HG03135 (cell line): ENCODE measurements around the gene OR4B1.

Experiments
- ATAC-seq: cut with Tn5 transposase; IDR thresholded peaks from one replicate; pipeline ENCODE4 v1.9.1; 2021; ENCODE audit warnings: mild to moderate bottlenecking, moderate library complexity; ENCODE audit not compliant: unreplicated experiment

OR4B1 gene

DNA sequence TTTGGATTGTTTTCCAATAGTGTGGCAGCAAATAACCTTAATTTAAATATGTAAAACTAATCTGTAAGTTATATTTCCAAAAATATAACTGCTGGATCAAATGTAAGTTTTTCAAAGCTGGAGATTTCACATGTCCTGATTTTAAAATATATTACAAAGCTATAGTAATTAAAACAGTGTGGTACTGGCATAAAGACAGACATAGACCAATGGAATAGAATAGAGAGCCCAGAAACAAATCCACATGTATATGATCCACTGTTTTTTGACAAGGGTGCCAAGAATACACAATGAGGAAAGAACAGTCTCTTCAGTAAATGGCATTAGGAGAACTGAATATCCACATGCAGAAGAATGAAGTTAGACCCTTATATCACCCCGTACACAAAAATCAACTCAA lies 32.3 kb downstream of the OR4B1 start:
- ATAC-seq, result no peak

DNA sequence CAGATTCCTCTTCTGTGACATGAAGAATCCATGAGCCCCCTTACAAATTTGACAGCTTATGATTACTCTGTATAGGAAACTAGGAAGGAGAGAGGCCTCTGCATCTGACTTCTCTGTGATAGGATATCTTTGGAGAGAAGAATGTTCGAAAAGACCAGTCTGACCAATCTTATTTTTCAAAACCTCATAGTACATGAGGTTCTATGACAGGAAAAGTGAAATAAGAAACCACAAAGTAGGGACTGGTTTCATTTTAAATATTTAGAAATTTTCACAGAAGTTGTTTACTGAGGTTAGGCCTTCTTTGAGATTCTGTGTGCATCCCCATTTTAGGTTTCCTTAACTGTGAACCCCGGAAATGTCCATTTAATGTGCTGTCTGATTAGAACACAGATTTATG lies 45.0 kb downstream of the OR4B1 start:
- no peak for ATAC-seq

DNA sequence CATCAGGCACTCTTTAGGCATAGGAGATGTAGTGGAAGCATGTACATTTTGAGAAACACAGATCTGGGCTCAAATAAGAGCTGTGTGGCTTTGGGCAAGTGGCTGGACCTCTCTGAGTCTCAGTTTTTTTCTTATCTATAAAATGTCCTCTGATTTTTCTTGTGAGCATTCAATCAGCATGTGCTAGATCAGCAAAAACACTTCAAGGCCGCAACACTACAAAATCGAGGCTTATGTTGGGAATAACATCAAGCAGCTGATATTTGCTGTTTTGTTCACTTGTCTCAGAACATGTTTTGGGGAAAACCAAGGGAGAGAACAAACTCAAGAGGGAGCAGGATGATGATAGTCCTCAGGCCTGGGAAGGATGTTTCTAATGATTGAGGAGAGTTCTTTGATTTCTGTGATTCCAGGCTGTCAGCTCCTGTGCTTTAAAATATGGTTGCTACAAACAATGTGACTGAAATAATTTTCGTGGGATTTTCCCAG lies 46.9 kb downstream of the OR4B1 start, which contains the start of gene OR4X1:
Gene OR4X1, plus strand, starts transcription at position 439 of the 489 bp plus-strand sequence. Its CDS starts 0 bp downstream, at position 439.
- ATAC-seq, result no peak
